NCI-H2107 (cell line): Measurements from ENCODE around the gene LITAFD.
A peak's percentile ranks its signal among the peaks of the same experiment; 100 is the strongest.

Experiments used
- DNase-seq: peaks from one replicate; lab custom pipeline; 2025; lab: John Stamatoyannopoulos, UW

The LITAFD gene

DNA sequence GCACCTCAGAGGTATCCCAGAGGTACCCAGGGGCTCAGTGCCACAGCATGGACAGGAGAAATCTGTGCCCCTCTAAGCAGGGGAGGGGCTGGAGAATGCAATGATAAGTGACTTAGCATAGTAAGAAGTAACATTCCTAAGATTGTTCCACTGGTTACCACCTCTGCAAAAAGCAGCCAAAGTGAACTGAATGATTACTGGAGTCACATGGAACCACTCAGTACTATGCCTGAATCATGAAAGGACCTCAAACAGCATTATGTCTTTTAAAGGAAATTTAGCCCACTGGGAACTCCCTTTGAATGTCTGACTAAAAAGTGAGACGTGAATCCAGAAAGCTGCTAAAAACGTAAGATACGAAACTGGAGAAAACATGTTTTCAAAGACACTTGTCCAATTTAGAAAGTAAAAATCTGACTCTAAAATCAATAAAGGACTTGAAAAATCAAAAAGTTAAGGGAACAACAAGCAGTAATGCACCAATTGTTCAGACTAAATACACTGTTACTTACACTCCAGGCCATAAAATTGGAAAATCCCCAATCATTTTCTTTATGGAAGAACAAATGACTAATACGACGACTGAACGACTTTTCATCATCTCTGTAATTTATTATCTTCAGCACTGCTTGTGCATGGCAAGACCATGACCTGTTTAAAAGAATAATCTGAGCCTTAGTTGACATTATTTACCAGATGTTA, 38.6 kb downstream of the LITAFD start:
- no peak for DNase-seq

DNA sequence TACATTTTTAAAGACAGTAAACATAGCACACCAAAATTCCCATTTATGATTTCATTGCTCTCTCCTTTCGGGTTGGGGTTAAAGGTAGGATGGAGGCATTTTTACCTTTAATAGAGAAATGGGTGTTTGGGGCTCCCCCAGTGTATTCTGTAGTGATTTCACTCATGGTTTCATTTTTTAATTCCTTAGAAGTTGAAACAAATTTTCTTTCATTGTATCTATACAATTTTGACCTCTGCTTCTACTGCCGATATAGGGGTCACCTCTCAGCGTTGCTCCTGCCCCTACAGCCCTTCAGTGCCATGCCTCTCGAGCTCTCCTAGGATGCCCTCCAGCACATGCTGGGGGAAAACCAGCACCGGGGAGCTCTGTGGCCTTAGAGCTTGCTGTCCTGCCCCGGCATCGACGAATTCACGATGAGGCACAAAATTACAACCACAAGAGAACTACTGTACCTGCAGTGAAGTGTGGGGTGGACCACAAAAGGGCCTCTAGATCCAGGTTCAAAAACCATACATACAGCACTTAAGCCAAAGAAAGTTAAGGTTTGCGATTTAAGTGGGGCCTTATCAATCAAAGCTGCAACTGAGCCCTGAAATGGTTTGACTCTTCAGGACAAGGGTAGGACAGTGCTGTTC, 39.3 kb downstream of the LITAFD start:
- no peak for DNase-seq

DNA sequence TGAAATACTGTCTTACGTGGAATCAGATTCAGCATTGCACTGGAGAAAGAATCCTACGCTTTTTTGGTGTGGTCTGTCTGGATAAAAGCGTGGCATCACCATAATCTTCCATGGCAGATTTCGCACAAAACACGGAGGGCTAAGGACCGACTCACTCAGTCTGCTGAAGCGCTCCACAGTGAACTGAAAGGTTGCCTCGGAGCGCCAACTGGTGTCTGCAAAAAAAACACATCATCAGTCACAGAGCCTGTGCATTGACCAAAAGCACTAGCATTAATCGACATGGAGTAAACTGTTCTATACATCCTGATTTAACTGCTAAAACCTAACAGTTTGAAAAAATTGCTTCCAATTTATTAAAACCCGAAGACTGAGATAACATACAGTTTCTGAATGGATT, 41.0 kb downstream of the LITAFD start:
- no peak for DNase-seq

DNA sequence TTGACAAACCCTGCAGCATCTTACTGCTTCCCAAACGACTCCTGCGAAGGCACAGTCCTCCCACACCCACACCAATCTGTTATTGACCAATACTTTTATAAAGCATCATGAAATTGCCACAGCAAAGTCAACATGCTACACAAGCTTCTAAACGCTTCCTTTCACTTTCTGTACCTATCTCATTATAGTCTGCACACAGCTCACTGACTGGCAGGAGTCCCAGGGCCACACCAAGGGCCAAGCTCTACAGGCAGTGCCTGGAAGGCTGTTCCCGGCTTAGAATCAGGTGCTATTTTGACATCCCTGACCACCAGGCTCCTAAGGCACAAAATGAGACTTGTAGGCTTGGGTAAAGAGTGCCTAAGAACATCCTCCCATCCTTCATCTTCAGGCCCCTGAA, 42.1 kb downstream of the LITAFD start:
- DNase-seq: no peak

DNA sequence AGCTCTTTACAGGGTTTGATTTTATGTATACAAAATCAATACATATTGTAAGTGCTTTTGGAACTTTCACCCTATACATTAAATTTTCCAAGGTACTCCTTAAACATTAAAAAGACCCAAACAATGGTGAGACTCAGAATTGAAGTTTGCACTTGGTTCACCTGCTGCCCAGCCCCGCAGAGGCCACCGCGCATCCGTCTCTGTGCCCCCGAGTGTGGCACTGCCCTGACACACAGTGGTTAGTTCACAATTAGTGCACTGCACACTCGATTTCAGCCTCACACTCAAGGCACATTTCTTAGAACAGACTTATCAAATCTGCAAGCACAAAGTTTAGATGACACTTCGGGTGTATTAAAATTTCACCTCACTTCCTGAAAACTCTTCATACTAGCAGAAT, 43.3 kb downstream of the LITAFD start:
- no peak for DNase-seq

DNA sequence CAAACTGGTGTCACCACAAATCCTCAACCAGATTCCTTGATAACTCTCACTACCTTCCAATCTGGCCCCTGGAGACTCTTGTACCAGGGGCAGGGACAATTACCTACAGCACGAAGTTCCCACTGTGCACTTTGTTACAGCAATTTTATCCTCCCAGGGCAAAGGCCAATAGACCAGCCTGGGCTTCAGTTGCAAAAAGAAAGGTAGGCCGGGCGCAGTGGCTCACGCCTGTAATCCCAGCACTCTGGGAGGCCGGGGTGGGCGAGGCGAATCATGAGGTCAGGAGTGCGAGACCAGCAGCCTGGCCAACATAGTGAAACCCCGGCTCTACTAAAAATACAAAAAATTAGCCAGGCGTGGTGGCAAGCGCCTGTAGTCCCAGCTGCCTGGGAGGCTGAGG, 44.7 kb downstream of the LITAFD start:
- DNase-seq: no peak

DNA sequence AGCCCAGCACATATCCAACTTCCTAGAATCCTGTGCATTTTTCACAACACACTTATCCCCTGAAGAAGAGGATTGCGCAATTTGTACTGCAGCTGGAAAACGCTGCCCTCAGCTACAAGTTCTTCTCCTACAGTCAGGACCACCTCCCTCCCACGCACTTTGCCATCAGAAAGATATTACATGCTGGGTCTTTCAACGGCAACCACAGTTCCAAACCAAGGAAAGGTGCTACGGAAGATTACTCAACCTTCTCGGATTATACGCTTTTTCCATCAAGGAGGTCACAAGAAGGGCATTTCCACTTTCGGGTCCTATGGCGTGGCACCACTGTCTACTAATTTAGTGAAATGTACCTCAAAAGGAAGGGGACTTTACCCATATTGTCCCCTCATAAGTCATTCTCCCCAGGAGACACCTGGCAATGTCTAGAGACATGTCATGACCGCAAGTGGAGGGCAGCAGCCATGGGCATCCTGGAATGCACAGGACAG, 46.4 kb downstream of the LITAFD start:
- DNase-seq: no peak

DNA sequence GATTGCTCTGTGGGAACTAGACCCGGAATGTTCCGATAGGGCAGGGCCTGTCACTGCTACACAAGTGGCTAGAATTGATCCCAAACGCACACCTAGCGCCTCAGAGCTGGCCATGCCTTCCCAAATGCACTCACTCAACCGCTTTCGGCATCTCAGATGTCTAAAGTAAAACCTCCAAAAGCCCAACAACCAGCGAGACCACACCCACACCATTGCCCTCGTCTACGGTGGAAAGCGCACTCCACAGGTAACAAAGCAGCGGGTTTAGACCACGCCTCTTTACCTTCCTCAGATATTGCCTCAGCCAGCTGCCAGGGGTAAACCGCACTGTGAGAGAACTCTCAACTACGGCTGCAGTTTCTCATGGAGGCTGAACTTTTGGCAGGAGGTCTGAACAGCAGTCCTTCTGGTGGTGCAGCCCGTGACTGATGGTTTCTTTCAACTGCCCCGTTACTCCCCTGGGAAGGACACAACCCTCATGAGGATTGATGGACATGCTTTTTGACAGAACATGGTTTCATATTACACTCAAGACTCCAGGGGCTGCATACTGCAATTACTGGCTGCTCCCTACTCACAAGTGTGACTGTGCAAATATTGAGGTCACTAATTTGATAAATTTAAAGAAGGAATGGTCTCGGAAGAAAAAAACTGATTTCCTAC, 47.1 kb downstream of the LITAFD start:
- DNase-seq: peak; percentile 87

DNA sequence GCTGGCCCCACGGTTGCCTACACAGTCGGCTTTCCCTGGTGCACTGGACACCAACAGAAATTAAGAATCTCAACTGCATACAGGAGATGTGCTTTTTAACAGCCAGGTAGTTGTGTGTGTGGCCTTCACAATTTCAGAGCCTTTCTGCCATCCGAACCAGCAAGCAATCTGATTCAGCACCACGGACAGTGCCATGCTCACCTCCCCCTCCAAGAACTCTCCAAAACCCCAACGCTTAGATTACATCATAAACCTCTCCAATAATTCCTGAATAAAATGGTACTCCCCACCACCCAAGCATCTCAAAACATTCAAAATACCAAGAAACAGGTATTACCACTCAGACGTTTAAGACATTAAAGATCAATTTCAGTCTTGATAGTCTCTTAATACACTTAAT, 49.7 kb downstream of the LITAFD start:
- no peak for DNase-seq

DNA sequence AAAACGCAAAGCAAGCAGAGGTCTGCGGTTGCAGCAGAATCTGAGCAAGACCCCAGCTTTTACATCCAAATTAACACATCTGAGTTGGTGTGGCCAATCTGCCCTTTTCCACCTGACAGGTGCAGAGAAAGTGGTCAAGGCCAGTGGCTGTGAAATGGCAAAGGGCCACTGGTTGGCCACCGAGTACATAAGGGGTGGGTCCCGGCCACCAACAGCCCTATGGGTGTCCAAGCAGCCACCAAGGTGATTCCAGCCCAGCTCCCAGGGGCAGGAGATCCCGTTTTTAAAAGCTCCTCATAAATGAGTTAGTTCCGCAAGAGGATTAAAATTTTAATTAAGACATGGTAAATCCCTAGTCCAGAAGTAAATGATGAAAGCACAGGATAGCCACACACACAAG, 52.5 kb downstream of the LITAFD start:
- no peak for DNase-seq
